Endothelial cell of umbilical vein (primary cell): ENCODE results near the gene PIK3C2G.

Experiments used
- EZH2 ChIP-seq: IDR thresholded peaks from 2 replicates; pipeline ENCODE4 v1.6.1; 2012; ENCODE audit warnings: borderline replicate concordance, low read depth, mild to moderate bottlenecking, moderate library complexity, low read length, inconsistent platforms; ENCODE audit not compliant: severe bottlenecking
- MYC ChIP-seq: IDR thresholded peaks from one replicate; pipeline ENCODE4 v1.6.1; 2011; ENCODE audit warnings: mild to moderate bottlenecking, low read depth, low read length
- POLR2A ChIP-seq: IDR thresholded peaks from 2 replicates; pipeline ENCODE4 v1.6.1; 2012; ENCODE audit warnings: low read depth, mild to moderate bottlenecking, control low read depth, low read length
- POLR2AphosphoS5 ChIP-seq: IDR thresholded peaks from 2 replicates; pipeline ENCODE4 v1.6.1; 2012; ENCODE audit warnings: low read depth, mild to moderate bottlenecking, control low read depth, low read length, moderate library complexity; ENCODE audit not compliant: insufficient read depth
- TF ChIP-seq, protein P1 (sequence below), 2 donors: IDR thresholded peaks; 1 replicate in 1 of 2; 2 replicates in 1 of 2; pipeline ENCODE4 v1.5.1; 2011; ENCODE audit warnings: low read length in 2 of 2, mild to moderate bottlenecking in 2 of 2, moderate library complexity in 2 of 2, control low read depth in 1 of 2, inconsistent platforms in 1 of 2, low read depth in 1 of 2; ENCODE audit not compliant: insufficient read depth in 1 of 2; ENCODE audit errors: extremely low read depth in 1 of 2

DNA sequence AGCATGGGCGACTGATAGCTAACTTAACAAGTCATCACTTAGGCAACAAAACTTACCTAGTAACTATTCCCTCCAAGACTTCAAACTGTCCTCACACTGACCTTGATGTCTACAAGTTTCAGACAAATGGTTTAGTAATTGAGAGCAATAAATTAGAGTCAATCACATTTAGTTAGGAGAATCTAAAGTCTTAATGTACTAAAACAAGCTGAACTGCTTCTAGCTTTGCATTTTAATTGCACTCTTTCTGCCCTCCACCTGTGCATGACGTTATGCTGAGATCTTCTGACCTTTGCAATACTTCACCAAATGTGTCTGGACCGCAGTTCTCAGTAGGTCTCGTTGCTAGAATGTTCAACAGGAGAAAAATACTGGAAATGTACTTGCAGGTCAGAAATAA, 158.0 kb downstream of the PIK3C2G start:
- TF ChIP-seq, protein P1, sequence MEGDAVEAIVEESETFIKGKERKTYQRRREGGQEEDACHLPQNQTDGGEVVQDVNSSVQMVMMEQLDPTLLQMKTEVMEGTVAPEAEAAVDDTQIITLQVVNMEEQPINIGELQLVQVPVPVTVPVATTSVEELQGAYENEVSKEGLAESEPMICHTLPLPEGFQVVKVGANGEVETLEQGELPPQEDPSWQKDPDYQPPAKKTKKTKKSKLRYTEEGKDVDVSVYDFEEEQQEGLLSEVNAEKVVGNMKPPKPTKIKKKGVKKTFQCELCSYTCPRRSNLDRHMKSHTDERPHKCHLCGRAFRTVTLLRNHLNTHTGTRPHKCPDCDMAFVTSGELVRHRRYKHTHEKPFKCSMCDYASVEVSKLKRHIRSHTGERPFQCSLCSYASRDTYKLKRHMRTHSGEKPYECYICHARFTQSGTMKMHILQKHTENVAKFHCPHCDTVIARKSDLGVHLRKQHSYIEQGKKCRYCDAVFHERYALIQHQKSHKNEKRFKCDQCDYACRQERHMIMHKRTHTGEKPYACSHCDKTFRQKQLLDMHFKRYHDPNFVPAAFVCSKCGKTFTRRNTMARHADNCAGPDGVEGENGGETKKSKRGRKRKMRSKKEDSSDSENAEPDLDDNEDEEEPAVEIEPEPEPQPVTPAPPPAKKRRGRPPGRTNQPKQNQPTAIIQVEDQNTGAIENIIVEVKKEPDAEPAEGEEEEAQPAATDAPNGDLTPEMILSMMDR (IDR thresholded peaks at IDR 0.05; ENCODE audit: extremely low read depth in 1 of 2, insufficient read depth in 1 of 2, low read depth in 1 of 2, low read length in 2 of 2), result no peak
- no peak for TF ChIP-seq POLR2A
- no peak for TF ChIP-seq EZH2
- no peak for TF ChIP-seq MYC
- TF ChIP-seq POLR2AphosphoS5, result no peak
